Ascending aorta (tissue), 2 donors: ENCODE data around the gene CLDN24. TPM values are rescaled to one million over a fixed set of nuclear protein-coding genes. Genes with fewer than 3 reads are reported as not detected.

ENCODE experiments used
- DNase-seq, 2 donors: peaks; one replicate each; pipeline ENCODE4 v3.0.0-alpha.2; 2019; ENCODE audit warnings: low spot score in 2 of 2
- H3K27ac ChIP-seq, 2 donors: fragments of 200-600 bp; sonication (generic); one replicate each; pipeline ENCODE4 v1.5.1; 2016 to 2017; ENCODE audit warnings: mild to moderate bottlenecking in 1 of 2
- H3K27me3 ChIP-seq: fragments of 200-600 bp; sonication (generic); one replicate; pipeline ENCODE4 v1.5.1; 2017
- H3K36me3 ChIP-seq, 2 donors: fragments of 200-600 bp; sonication (generic); one replicate each; pipeline ENCODE4 v1.5.1; 2016
- H3K4me1 ChIP-seq, 2 donors: fragments of 200-600 bp; sonication (generic); one replicate each; pipeline ENCODE4 v1.5.1; 2016 to 2017; ENCODE audit warnings: mild to moderate bottlenecking in 1 of 2
- H3K4me3 ChIP-seq, 2 donors: fragments of 200-600 bp; sonication (generic); one replicate each; pipeline ENCODE4 v1.5.1; 2016 to 2017; ENCODE audit warnings: mild to moderate bottlenecking in 1 of 2
- H3K9me3 ChIP-seq, 2 donors: fragments of 200-600 bp; sonication (generic); one replicate each; pipeline ENCODE4 v1.5.1; 2016
- intact Hi-C: fragments of 100-400 bp; cut with DNase I; formaldehyde crosslinking; loops from one replicate; pipeline ENCODE4 v1.15.1; 2023
- total RNA-seq: library from RNA; depleted of rRNA; stranded (reverse); fragments of >200 nt; gene quantifications from one replicate; pipeline ENCODE4 v1.1.0, GENCODE V29; 2016
- TF ChIP-seq, protein P1 (sequence below), 3 experiments: fragments of 200-600 bp in 2 of 3; fragments of 450-650 bp in 1 of 3; sonication (generic) in 2 of 3; IDR thresholded peaks; one replicate each; pipeline ENCODE4 v1.5.1; 2016 to 2019; ENCODE audit warnings: antibody characterized with exemption in 3 of 3, mild to moderate bottlenecking in 1 of 3, moderate library complexity in 1 of 3

Gene CLDN24
- total RNA-seq, 1 donor from 2014 or later: not detected

- intact Hi-C loops: no loop called here
- no peak for DNase-seq
- Histone ChIP-seq H3K4me3 (no peak overlapping the region), H3K4me1 (no peaks in the 10 kb centered on the region), H3K27ac (no peak overlapping the region), H3K27me3 (no peaks in the 10 kb centered on the region), H3K36me3 (no peaks in the 10 kb centered on the region), H3K9me3 (no peaks in the 10 kb centered on the region)
- TF ChIP-seq, protein P1, sequence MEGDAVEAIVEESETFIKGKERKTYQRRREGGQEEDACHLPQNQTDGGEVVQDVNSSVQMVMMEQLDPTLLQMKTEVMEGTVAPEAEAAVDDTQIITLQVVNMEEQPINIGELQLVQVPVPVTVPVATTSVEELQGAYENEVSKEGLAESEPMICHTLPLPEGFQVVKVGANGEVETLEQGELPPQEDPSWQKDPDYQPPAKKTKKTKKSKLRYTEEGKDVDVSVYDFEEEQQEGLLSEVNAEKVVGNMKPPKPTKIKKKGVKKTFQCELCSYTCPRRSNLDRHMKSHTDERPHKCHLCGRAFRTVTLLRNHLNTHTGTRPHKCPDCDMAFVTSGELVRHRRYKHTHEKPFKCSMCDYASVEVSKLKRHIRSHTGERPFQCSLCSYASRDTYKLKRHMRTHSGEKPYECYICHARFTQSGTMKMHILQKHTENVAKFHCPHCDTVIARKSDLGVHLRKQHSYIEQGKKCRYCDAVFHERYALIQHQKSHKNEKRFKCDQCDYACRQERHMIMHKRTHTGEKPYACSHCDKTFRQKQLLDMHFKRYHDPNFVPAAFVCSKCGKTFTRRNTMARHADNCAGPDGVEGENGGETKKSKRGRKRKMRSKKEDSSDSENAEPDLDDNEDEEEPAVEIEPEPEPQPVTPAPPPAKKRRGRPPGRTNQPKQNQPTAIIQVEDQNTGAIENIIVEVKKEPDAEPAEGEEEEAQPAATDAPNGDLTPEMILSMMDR (IDR thresholded peaks at IDR 0.05): no peak
Measured at GRCh38 chr4:183362916-183363542, 40.8 kb upstream of the CLDN24 start.

DNA sequence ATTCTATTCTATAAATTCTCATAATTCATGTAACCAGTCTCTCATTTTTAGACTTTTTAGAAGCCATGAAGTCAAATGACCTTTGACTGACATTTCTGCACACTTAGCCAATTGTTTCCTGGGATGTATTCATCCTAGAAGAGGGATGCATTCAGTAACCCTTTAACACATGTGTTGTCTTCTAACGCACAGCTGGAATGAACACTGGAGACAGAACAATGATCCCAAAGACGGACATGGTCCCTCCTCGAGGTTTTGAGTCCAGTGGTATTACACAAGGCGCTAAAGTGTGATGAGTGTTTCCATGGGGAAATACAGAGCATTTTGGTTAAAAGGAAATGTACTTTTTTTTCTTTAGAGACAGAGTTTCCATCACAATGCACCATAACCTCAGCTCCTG lies 39.8 kb upstream of the CLDN24 start:
- Histone ChIP-seq H3K27ac (no peak overlapping the region), H3K4me3 (no peak overlapping the region), H3K4me1 (no peaks in the 10 kb centered on the region), H3K36me3 (no peaks in the 10 kb centered on the region), H3K9me3 (no peaks in the 10 kb centered on the region), H3K27me3 (no peaks in the 10 kb centered on the region)
- TF ChIP-seq, protein P1 (IDR thresholded peaks at IDR 0.05): no peak
- DNase-seq: no peak
- intact Hi-C loops: no loop called here

- DNase-seq: no peak
- TF ChIP-seq, protein P1 (IDR thresholded peaks at IDR 0.05): no peak
- intact Hi-C loops: no loop called here
- Histone ChIP-seq H3K4me3 (no peak overlapping the region), H3K9me3 (no peaks in the 10 kb centered on the region), H3K4me1 (no peaks in the 10 kb centered on the region), H3K36me3 (no peaks in the 10 kb centered on the region), H3K27ac (no peak overlapping the region), H3K27me3 (no peaks in the 10 kb centered on the region)
Measured at GRCh38 chr4:183360161-183360919, 38.1 kb upstream of the CLDN24 start.

DNA sequence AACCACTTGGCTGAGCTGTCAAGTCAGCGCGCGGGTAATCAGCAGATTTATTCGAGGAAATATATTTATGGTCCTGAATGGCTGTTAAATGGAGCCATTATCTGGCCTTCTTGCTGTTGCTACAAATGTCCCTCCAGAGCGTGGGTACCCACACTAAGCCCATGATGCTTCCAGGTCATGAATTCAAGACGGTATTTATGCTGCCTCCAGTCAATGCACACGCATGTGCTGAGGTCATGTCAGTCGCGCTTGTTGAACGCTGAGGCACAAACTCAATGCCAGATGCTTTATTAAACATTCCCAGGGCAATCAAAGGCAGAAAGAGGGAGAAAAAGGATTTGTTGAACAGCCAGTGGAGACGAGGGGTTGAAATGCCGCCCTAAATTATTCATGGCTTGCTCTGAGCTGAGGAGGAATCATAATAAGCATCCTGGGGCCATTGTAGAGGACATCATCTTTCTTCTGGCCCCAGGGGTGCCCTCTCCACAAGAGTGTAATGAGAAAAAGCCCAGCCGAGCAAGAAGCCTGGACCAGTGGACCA lies 36.1 kb upstream of the CLDN24 start:
- TF ChIP-seq, protein P1 (IDR thresholded peaks at IDR 0.05): no peak
- no peaks in the 10 kb centered on the region for H3K9me3 ChIP-seq
- no peak overlapping the region for H3K27ac ChIP-seq
- DNase-seq: peak in 1 of 2 donors; percentile 13
- no peaks in the 10 kb centered on the region for H3K27me3 ChIP-seq
- intact Hi-C loops: no loop called here
- no peaks in the 10 kb centered on the region for H3K4me1 ChIP-seq
- H3K36me3 ChIP-seq: no peaks in the 10 kb centered on the region
- no peak overlapping the region for H3K4me3 ChIP-seq

DNA sequence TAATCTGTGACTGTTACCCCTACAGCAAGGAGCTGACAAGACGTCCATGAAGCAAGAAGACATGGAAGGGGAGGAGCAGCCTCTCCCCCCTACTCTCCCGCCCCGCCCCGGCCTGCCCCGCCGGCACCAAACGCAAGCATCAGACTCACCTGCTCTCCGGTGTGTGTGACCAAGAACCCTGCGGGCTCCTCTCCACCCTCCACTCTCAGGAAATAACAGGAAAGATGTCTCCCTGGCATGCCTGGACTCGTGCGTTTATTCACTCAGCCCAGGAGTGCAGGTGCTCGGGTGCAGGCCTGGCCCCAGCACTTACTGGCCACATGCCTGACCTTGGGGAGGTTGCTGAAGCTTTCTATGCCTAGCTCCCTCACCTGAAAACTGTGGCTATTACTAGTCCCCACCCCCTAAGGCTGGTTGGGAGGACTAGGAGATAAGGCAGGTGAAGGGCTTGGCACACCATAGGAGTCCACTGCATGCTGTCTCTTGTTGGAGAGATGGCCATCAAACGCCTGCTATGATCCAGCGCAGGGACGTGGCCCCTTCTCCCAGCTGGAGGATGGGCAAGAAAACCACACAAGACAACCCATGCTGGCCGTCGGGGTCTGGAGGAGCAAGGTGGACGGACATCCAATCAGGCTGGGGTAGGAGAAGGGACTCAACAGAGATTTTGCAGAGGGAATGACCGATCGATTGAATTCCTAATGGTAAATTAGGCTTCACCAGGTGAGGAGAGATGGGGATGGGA lies 34.9 kb upstream of the CLDN24 start:
- H3K27me3 ChIP-seq: no peaks in the 10 kb centered on the region
- H3K9me3 ChIP-seq: no peaks in the 10 kb centered on the region
- TF ChIP-seq, protein P1 (IDR thresholded peaks at IDR 0.05): no peak
- no peak overlapping the region for H3K27ac ChIP-seq
- DNase-seq: peak in 1 of 2 donors; percentile 44
- intact Hi-C loops: no loop called here
- H3K4me3 ChIP-seq: no peak overlapping the region
- no peaks in the 10 kb centered on the region for H3K36me3 ChIP-seq
- no peaks in the 10 kb centered on the region for H3K4me1 ChIP-seq
